HT1080 (cell line): ENCODE data around the gene CCDC69. TPM values are rescaled to one million over a fixed set of nuclear protein-coding genes. Genes with fewer than 3 reads are reported as not detected.
"Not testable (repeated sequence)": the region's sequence is repeated elsewhere in the genome, so short reads cannot be mapped to it uniquely, and the experiment has no call there.

Experiments
- DNase-seq: peaks from one replicate; pipeline ENCODE4 v3.0.0-alpha.2; 2015; ENCODE audit warnings: low read depth
- polyA plus RNA-seq, 2 experiments: library from polyadenylated mRNA; depleted of rRNA; stranded (reverse); fragments of >200 nt; gene quantifications; 2 replicates each; pipeline ENCODE4 v1.2.3, GENCODE V29; 2015
- total RNA-seq: library from RNA; depleted of rRNA; stranded (reverse); fragments of >200 nt; shearing (Covaris generic); gene quantifications from 2 replicates; pipeline ENCODE4 v1.2.3, GENCODE V29; 2014; rRNA removed

Gene CCDC69
- total RNA-seq, result 15.5 and 18.4 TPM in 2 replicates
- polyA plus RNA-seq (2015; cell fraction: cytosol; rRNA removed), result 7.3 and 17.9 TPM in 2 replicates
- polyA plus RNA-seq (2015; cell fraction: nucleus; rRNA removed), result 0.99 and 1.2 TPM in 2 replicates

GRCh38 chr5:151223447-151224264 is at the start of gene CCDC69:
CCDC69 (minus strand) TSS chr5:151224092; CDS start chr5:151223970, 122 bp downstream.
- peak; percentile 75 for DNase-seq

- no peak for DNase-seq
Measured at GRCh38 chr5:151271336-151271735, 47.4 kb upstream of the CCDC69 start.

- no peak for DNase-seq
Measured at GRCh38 chr5:151270599-151270998, 46.7 kb upstream of the CCDC69 start.

GRCh38 chr5:151267491-151268260 is 43.8 kb upstream of the CCDC69 start:
- DNase-seq, result no peak

- DNase-seq, result peak; percentile 76
Measured at GRCh38 chr5:151264113-151264512, 40.2 kb upstream of the CCDC69 start.

GRCh38 chr5:151262532-151262931 is 38.6 kb upstream of the CCDC69 start:
- no peak for DNase-seq

- DNase-seq, result no peak
Measured at GRCh38 chr5:151259931-151260330, 36.0 kb upstream of the CCDC69 start.

GRCh38 chr5:151258816-151259215 is 34.9 kb upstream of the CCDC69 start:
- DNase-seq, result no peak

- DNase-seq, result no peak
Measured at GRCh38 chr5:151258201-151258611, 34.3 kb upstream of the CCDC69 start.

GRCh38 chr5:151257731-151258181 is 33.9 kb upstream of the CCDC69 start:
- no peak for DNase-seq

GRCh38 chr5:151255621-151256286 is 31.9 kb upstream of the CCDC69 start:
- DNase-seq, result no peak

- not testable (repeated sequence) for DNase-seq
Measured at GRCh38 chr5:151254990-151255389, 31.1 kb upstream of the CCDC69 start.

- no peak for DNase-seq
Measured at GRCh38 chr5:151254556-151254955, 30.7 kb upstream of the CCDC69 start.

GRCh38 chr5:151253605-151253950 is 29.7 kb upstream of the CCDC69 start:
- no peak for DNase-seq

GRCh38 chr5:151252762-151253604 is 29.1 kb upstream of the CCDC69 start, which contains the start of gene GM2A:
GM2A (plus strand) TSS chr5:151253185; CDS start chr5:151253217, 32 bp downstream.
- DNase-seq, result peak; percentile 99

- DNase-seq, result no peak
Measured at GRCh38 chr5:151251621-151252020, 27.7 kb upstream of the CCDC69 start.

GRCh38 chr5:151251001-151251551 is 27.2 kb upstream of the CCDC69 start:
- no peak for DNase-seq

GRCh38 chr5:151250346-151251000 is 26.6 kb upstream of the CCDC69 start:
- no peak for DNase-seq

GRCh38 chr5:151249281-151249680 is 25.4 kb upstream of the CCDC69 start:
- no peak for DNase-seq

GRCh38 chr5:151248651-151249050 is 24.8 kb upstream of the CCDC69 start:
- DNase-seq, result no peak
